NK-92 (cell line): ENCODE measurements around the gene SYT12.

Source experiments
- DNase-seq: peaks from one replicate; lab custom pipeline; 2025; ENCODE audit not compliant: unreplicated experiment; lab: John Stamatoyannopoulos, UW

The SYT12 gene

DNA sequence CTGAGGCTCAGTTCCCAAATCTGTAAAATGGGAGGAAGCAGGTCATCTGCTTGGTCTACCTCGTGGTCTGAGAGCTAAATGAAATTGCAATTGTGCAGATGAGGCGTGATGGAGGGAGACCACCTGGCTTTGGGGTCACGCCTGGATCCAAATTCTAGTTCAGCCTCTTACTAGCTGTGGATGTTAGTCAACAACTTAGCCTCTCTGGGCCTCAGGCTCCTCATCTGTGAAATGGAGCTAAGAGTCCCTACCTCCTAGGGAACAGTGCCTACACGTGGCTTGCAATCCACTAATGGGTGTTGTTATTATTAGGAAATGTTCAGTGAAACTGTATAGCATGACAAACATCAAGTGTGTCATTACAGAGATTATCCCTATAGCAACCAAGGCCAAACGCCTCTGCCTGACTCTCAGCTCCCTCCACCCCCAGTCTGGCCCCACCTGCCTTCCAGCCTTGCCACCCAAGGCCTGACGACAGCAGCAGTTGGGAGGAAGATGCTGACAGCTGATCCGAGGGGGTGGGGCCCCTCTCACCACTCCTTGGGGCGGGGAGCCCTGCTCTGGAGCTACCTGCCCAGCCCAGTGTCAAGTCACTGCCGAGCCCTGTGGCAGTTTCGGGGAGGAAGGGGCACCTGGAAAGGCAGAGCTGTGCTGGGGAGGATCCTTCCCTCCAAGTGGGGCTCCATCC, 32.0 kb downstream of the SYT12 start:
- no peak for DNase-seq

DNA sequence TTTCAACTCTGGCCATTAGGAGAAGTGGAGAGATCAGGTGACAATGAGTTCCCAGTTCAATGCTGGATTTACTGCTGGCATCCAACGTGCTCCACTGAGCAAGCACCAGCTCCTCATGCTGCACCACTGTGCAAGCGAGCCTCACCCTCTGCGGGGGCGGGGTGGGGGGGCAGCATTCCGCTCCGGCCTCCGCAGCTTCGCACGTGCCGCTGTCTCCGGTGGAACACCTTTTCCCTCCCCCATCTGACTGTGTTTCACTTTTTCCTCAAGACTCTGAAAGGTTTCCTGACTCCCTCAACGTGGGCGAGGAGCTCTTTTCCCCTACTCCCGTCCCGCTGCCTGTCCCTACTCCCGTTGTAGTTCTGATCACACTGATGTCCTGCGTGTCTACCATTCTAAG, 32.9 kb downstream of the SYT12 start:
- DNase-seq, result no peak

DNA sequence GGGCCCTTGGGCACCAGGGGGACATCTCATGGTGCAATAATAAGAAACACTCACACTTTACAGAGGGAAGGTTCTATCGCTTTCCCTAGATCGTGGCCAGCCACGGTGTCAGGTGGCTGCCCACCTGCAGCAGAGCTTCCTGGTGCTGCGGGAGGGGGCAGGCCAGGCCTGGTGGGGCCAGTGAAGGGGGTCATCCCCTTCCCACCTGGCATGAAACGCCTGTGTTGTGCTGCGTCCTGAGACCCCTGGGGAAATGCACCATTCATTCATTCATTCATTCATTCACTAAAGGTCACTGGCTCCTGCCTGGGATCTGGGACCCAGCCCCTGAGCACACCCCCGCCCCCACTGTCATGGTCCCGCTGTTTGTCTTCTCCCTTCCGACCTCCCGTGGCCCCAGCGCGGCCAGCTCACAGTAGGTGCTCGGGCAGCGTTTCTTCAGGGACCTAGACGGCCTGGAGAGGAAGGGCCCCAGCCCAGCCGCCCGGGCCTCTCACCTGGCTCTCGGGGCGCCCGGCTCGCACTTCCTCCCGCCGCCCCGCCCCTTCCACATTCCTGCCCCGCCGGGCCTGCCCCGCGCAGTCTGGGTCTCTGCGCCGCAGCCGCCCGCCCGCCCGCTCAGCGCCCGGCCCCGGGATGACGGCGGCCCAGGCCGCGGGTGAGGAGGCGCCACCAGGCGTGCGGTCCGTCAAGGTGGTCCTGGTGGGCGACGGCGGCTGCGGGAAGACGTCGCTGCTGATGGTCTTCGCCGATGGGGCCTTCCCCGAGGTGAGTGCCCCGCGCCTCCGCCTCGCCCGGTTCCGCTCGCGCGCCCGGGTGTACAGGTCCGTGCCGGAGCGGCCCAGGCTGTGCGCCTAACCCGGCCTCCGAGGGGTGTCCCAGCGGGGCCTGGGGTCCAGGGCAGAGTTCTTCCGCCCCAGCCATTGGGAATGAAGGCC, 33.6 kb downstream of the SYT12 start, which contains the start of gene RHOD:
TSS of gene RHOD (plus strand) at position 581 of the 938 bp plus-strand sequence. CDS start at position 637, 56 bp downstream.
- no peak for DNase-seq

DNA sequence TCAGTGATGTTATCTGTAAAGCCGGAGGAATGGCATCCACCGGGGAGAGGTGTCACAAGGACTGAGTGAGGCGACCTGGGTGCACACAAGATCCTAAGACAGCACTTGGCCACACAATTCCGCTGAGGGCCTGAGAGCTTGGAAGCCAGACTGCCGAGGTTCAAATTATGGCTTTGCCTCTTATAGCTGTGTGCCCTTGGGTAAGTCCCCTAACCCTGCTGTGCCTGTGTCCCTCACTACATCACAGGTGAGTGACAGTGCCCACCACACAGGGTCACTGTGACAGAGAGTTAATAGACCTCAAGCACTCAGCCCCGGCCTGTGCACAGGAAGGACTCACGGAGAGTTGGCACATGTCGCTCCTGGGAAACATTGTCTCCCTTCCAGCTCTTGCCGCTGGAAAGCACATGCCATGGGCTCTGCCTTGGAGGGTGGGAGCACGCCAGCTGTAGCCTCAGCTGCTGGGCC, 34.3 kb downstream of the SYT12 start:
- DNase-seq, result no peak

DNA sequence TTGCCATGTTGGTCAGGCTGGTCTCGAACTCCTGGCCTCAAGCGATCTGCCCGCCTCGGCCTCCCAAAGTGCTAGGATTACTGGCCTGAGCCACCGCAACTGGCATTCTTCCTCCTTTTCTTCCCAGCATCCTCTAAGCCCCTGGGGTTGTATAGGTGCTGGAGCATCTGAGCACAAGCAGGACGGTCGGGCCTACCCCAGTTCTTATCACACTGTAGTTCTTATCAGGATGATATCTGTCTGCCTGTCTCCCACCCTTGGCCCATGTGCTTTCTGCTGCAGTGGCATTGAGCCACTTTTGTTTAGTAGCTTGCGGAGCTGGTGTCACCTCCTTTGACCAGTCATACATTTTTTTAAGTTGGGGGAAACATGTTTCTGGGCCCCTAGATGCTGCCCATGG, 35.6 kb downstream of the SYT12 start:
- DNase-seq, result no peak

DNA sequence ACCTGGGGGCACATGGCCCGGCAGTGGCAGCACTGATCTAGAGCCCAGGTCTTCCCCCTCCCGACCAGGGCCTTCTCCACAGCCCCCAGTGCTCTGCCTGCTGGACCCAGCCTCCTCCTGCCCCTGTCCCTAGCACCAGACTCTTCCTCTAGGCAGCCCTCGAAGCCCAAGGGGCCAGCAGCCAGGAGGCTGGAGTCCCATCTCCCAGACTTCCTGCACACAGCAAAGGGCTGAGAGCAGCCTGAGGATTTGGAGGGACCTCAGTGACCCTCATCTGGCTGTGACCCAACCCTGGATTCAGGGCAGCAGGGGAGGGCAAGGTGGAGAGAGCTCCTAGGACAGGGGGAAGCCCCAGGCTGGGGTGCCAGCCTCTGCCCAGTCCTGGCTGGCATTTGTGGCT, 36.7 kb downstream of the SYT12 start:
- no peak for DNase-seq

DNA sequence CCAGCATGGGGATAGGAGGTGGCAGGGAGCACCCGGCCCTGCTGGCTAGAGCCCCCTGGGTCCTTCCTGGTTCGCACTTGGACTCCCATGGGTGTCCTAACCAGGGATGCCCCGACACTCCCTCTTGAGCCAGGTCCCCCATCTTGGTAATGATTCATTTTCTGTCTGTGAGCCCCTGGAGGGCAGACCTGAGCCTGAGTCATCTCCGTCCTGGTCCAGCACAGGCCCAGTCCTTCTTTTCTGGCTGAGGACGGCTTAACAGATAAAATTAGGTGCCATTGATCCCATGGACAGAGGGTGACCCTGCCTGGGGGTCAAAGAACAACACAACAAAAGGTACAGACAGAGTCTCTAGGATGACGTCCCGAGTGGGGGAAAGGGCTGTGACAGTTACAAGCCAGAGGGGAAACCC, 37.2 kb downstream of the SYT12 start:
- DNase-seq, result no peak

DNA sequence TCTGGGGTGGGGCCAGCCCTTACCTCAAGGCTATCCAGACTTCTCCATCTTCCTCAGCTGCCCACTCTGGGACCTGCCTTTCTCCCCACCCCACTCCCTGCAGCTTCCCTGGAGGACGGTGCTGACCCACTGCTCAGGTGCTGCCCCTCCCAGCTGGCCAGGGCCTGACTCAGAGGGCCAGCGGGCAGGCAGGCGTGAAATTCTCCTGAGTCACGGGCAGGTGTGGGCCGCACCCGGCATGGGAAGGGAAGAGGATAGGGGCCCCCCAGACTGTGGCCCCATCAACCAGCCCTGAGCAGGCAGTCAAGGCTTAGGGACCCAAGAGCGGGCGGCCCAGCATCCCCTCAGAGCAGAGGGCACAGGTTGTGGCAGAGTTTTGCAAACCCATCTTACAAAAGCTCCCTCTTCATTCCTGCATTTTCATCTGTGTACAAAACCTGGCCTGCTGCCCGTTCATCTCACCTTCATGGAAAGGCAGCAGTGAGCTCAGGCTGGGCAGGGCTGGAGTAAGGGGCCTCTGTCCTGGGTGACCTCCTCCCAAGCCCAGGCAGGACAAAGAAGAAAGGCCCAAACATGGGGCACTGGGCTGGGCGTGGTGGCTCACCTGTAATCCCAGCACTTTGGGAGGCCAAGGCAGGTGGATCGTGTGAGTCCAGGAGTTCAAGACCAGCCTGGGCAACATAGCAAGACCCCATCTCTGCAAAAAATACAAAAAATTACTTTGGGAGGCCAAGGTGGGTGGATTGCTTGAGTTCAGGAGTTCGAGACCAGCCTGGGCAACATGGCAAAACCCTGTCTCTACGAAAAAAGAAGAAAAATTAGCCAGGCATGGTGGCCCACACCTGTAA, 39.8 kb downstream of the SYT12 start:
- no peak for DNase-seq

DNA sequence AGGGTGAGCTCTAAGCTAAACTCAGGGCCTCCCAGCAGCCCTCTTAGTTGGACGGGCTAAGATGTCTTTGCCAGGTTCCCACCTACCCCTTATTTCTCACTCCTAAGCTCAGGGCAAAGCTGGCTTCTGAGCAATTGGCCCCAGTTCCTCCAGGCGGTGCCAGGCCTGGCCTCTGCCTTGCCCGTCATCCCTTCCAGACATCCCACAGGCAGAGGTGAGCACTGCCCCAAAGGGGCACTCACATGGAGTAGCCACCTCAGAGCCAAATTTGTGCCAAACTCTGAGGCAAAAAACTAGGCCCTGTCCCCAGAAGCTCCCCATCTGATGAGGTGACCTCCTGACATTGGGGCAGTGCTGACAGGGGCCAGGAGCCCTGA, 43.4 kb downstream of the SYT12 start:
- DNase-seq, result no peak

DNA sequence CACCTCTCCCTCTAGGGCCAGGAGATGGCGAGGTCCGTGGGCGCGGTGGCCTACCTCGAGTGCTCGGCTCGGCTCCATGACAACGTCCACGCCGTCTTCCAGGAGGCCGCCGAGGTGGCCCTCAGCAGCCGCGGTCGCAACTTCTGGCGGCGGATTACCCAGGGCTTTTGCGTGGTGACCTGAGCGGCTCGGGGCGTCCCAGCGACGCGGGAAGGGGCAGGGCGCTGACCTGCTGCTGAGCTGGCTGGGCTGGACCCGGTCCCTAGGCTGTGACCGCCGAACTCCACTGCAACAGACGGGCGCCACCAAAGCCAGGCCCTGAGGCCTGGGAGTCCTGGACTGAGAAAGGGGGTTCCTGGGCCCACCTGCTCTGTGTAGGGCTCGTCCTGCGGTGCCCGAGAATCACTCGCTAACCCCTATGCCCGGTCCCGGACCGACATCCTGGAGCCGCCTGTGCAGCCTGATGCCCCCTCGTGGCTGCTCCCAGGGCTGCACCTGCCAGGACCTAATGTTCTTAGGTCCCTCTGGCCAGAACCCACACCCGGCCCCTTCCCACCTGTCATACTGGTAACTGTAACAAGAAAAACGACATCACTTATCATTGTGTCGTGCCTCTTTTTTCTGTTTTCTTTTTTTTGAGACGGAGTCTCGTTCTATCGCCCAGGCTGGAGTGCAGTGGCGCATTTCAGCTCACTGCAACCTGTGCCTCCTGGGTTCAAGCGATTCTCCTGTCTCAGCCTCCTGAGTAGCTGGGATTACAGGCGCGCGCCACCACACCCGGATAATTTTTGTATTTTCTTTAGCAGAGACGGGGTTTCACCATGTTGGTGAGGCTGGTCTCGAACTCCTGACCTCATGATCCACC, 48.7 kb downstream of the SYT12 start:
- DNase-seq, result no peak

DNA sequence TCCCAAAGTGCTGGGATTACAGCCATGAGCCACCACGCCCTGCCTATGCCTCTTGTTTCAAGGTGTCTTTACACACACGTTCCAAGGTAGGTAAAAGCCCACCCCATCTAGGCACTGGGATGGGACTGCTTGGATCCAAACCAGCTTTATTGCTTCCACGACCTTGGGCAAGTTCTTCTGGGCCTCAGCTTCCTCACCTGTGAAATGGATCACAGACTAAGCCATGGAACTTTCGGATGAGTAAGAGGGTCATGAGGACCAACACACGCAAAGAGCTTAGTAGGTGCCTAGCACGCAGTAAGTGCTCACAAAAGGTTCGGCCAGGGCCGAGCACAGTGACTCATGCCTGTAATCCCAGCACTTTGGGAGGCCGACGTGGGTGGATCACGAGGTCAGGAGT, 49.4 kb downstream of the SYT12 start:
- DNase-seq, result no peak

DNA sequence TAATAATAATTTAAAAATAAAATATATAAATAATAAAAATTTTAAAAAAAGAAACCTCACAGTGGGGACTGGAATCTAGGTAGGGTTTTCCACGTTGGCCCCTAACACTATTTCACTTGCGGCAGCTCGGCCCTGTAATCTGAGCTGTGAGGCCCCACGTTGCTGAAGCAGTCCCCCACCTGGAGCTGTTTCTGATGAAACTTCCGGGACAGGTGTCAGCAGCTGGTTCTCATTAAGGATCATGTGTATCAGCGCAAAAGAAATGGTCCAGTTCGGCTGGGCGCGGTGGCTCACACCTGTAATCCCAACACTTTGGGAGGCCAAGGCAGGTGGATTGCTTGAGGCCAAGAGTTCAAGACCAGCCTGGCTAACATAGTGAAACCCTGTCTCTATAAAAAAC, 51.0 kb downstream of the SYT12 start:
- no peak for DNase-seq

DNA sequence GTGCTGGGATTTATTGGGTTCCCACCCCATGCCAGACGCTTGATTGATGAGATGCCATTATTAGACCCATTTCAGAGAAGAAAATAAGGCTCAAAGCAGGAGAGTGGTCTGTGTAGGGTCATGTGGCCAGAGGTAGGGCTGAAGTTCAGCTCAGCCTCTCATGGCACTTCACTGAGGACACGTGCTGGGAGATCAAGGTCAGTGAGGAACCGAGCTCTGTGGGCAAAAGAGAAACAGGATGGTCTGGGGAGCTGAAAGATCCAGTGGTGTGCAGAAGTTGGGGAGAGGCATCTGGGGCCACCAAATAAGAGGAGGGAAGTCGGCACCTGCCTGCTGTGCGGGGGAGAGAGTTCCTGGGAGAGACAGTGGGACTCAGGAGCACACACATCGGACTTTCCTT, 53.3 kb downstream of the SYT12 start:
- DNase-seq, result no peak

DNA sequence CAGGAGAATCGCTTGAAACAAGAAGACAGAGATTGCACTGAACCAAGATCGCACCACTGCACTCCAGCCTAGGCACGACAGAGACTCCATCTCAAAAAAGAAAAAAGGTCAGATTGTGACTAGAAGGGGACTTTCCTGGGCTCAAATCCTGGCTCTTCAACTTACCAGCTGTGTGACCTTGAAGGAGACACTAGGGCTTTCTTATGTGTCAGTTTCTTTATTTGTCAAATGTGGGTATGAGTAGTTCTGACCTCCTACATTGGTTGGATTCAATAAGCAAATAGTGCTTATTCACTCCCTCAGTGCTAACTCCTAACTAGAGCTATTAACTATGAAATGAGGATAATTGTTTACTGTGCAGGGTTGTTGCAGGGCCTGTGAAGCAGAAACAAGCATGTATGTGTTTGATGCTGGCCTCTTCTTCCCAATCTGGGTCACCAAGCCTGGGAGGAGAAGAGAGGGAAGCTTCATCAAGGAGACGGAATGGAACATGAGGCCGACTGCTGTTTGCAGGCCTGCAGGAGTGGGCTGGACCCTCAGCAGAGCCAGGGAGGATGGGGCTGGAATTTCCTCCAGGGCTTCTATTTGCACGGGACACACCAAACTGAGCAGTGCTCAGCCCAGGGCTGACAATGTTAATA, 56.3 kb downstream of the SYT12 start:
- DNase-seq, result no peak

DNA sequence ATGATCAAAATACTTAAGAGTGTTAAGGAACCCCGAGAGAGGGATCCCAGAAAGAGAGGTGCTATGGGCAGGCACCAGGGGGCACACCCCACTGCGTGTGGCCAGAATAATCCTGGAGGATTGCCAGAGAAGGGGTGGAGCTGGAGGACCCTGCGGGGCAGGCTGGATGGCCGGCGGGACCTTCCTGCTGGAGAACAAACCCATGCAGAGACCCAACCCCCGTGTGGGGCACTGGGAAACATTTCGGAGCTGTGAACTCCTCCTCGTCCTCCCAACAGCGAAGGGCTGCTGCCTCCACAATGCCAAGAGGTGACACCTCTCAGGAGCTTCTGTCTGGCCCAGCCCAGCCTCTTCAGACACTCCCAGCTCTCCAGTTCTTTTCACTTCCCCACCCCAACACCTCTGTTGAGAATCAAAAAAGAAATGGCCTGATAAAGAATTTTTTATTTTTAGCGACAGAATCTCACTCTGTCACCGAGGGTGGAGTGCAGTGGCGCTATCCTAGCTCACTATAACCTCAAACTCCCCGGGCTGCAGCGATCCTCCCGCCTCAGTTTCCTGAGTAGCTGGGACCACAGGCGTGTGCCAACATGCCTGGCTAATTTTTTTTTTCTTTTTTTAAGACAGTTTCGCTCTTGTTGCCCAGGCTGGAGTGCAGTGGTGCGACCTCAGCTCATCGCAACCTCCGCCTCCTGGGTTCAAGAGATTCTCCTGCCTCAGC, 59.3 kb downstream of the SYT12 start:
- DNase-seq, result no peak

DNA sequence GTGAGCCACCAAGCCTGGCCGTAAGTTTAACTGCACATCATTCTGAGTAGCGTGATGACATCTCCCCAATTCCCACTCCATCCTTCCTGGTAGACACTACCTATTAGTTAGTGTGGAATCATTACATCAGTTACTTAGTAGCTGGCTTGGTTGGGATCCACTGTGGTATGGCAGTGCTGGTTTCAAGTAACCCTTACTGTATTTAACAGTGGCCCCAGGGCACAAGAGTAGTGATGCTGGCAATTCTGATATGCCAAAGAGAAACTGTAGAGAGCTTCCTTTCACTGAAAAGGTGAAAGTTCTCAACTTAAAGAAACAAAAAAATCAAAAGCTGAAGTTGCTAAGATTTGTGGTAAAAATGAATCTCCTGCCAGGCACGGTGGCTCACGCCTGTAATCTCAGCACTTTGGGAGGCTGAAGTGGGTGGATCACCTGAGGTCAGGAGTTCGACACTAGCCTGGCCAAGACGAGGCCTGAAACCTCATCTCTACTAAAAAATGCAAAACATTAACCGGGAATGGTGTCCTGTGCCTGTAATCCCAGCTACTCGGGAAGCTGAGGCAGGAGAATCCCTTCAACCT, 60.9 kb downstream of the SYT12 start:
- DNase-seq, result no peak

DNA sequence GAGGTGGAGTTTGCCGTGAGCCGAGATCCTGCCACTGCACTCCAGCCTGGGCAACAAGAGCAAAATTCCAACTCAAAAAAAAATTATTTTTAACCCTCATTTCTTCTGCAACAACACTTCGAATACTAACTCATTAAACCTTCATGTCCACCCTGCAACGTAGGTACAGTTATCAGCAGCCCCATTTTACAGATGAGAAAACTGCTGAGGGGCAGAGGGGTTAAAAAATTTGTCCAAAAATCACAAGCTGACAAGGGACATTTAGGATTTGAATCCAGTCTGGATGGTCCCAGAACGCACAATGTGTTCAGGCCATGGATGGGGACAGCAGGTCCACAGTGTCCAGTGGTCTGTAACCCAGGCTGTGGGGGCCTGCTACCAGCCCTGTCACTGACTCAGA, 62.7 kb downstream of the SYT12 start:
- DNase-seq, result no peak

DNA sequence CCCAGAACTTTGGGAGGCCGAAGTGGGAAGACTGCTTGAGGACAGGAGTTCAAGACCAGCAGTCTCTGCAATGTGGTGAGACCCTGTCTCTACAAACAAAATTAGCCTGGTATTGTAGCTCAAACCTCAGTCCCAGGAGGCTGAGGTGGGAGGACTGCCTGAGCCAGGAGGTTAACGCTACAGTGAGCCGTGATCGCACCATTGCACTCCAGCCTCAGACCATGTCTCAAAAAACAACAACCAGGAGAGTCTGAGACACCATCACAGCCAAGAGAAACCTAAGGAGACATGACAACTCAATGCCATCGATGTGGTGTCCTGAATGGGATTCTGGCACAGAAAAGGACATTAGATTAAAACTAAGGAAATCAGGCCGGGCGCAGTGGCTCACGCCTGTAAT, 67.8 kb downstream of the SYT12 start:
- no peak for DNase-seq

DNA sequence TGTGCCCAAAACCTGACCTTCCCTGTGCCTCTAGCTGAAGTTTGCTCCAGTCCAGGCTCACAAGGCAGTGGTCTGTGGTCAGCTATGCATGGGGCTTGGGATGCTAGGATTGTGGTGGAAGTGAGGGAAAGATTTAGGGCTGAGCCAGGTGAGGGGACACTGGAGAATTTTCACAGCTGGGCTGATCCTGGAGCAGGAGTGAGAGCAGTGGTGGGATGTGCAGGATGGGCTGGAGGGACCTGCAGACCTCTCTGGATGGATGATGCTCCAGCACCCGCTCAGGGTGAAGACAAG, 72.2 kb downstream of the SYT12 start:
- DNase-seq, result no peak
